Astrocyte of the spinal cord (primary cell): ENCODE data around the gene UNC5B.

Experiments used
- DNase-seq: peaks from one replicate; pipeline ENCODE4 v3.0.0; 2011; ENCODE audit warnings: low read depth, low spot score
- H3K4me3 ChIP-seq: 2 replicates; pipeline ENCODE4 v1.5.1; 2011; ENCODE audit warnings: low read depth, mild to moderate bottlenecking, low read length, moderate library complexity
- in situ Hi-C: cut with HindIII; loops from 2 replicates; pipeline ENCODE4 v1.10.0; 2017; ENCODE audit warnings: low sequenced_read_pairs
- TF ChIP-seq, protein P1 (sequence below): IDR thresholded peaks from 2 replicates; pipeline ENCODE4 v1.5.1; 2012; ENCODE audit warnings: low read depth, mild to moderate bottlenecking, low read length, inconsistent platforms

The UNC5B gene

DNA sequence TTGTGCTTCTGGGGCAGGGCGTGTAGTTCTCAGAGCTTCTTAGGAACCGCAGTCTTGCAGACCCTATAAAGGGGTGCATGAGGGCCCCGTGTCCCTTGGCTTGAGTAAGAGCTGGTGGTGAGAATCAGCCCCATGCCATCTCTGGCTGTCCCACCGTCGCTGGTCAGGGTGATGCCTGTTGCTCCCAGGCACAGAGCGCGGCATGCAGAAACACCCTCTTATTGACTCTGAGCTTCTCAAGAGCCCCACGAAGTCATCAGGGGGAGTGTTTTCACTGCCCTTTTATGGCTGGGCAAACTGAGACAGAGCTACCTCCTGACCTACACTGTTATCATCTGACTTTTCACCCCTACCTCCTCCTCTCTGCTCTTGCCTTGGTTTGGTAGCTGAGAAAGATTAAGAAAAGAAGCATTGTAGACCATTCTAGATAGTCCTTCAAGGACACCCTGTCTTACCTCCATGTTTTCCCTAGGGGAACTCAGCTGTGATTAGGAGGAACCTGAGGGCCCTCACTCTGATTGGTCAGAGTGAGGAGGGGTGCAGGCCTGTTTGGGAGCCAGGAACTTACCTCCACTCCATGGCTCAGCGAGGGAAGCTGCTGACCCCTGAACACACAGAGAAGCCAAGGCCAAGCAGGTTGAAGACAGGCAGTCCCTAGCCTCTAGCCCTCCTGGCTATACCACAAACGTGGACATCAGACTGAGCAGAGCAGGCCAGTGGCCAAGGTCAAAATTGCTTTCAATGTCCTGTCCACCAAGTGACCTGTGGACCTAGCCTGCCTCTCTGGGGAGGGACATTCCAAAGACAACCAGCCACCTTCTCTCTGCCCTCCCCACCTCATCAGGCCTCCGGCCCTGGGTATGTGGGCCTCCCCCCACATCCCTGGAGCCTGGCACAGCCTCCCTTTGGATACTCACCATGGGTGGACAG, 17.6 kb downstream of the UNC5B start:
- no peak for DNase-seq
- in situ Hi-C loops, result no loop called here
- H3K4me3 ChIP-seq, result no peak overlapping the region
- TF ChIP-seq, protein P1, sequence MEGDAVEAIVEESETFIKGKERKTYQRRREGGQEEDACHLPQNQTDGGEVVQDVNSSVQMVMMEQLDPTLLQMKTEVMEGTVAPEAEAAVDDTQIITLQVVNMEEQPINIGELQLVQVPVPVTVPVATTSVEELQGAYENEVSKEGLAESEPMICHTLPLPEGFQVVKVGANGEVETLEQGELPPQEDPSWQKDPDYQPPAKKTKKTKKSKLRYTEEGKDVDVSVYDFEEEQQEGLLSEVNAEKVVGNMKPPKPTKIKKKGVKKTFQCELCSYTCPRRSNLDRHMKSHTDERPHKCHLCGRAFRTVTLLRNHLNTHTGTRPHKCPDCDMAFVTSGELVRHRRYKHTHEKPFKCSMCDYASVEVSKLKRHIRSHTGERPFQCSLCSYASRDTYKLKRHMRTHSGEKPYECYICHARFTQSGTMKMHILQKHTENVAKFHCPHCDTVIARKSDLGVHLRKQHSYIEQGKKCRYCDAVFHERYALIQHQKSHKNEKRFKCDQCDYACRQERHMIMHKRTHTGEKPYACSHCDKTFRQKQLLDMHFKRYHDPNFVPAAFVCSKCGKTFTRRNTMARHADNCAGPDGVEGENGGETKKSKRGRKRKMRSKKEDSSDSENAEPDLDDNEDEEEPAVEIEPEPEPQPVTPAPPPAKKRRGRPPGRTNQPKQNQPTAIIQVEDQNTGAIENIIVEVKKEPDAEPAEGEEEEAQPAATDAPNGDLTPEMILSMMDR, result no peak

DNA sequence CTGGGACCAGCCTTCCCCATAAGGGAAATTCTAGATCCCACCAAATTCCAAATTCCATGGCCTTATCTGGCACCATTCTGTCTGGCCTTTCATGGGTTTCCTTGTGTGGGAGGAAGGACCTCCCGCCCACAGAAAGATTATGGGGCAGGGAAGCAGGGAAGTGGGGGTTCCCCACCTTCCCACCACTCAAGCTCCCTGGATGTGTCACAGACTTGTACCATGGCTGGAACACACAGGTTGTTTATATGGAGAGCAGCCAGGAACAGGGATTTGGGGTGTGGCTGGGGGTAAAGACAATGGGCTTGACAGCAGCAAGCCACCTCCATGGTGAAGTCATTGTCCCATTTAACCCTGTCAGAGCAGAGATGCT, 18.3 kb downstream of the UNC5B start:
- no peak for DNase-seq
- no peak overlapping the region for H3K4me3 ChIP-seq
- in situ Hi-C loops, result no loop called here
- TF ChIP-seq, protein P1, result no peak

DNA sequence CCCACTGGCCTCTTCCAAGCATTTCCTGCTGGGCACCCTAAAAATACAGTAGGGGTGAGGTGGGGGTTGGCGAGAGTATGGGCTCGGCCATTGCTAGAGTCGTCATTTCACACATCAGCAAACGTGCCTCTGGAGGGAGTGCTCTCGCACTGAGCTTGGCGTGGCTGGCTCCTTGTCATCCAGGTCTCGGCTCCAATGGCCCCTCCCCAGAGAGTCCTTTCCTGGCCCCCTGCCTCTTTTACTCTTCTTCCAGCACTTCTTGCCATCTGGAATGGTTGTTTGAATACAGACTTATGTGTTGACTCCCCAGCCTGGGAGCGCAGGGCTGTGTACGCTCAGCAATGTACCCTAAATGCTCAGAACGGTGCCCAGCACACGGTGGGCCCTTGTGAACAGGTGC, 18.8 kb downstream of the UNC5B start:
- in situ Hi-C loops, result no loop called here
- no peak for DNase-seq
- no peak overlapping the region for H3K4me3 ChIP-seq
- TF ChIP-seq, protein P1, result no peak

DNA sequence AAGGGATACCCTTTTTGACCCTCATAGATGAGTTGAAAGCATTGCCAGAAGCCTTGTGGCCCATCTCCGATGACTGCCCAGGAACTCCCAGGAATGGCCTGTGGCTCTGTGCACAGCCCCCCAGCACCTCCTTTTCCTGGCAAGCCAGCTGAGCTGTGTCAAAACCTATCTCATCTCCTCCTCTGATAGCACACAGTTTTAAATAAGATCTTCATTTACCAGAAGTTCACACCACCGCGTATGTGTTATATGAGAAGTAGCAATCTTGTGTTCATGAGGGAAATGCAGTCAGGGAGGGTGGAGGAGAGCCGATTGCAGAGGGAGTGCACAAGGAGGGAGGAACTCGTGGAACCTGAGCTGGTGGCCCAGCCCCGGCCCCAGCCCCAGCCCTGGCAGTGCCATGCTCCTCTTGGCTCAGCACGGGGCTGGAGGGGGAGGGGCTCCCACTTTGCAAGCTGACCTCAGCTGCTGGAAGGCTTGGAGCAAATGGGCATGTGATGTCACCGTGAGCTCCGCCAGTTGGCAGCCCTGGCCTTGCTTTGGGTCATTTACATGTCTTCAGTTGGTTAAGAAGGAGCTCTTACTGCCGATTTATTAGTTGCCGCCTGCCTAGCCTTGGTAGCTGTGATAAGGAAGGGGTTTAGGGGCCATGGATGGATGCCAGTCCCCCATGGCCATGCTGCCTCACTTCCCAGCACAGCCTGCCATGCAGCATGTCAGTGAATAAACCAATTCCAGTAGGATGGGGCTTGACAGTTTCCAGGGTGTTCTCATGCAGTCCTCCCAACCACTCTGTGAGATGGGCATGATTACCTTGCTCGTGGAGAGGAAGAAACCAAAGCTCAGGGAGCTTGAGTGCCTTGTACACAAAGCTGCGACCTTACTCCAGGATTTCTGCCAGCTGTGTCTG, 20.0 kb downstream of the UNC5B start:
- TF ChIP-seq, protein P1, result no peak
- H3K4me3 ChIP-seq, result no peak overlapping the region
- in situ Hi-C loops, result no loop called here

DNA sequence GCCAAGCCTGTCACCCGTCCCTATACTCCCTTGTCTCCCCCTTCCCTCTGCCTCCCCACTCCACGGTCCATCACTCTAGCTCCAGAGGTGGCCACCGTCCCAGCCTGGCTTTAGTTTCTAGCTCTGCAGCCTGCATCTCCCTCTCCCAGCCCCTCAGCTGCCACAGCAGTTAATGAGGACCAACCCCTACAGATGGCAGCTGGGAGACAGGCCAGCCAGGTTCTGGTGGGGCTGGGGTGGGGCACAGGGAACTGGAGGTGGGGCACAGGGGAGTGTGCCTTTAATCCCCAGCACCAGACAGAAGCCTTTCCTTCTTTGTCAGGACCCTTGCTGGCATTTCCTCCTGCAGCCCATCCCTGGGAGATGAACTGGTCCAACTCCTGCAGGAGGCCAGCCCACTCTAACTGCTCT, 21.1 kb downstream of the UNC5B start:
- DNase-seq, result no peak
- no peak overlapping the region for H3K4me3 ChIP-seq
- in situ Hi-C loops, result no loop called here
- TF ChIP-seq, protein P1, result no peak

More for the DNA sequence above, 20.0 kb downstream of the UNC5B start:
- DNase-seq, result peak; percentile 52

DNA sequence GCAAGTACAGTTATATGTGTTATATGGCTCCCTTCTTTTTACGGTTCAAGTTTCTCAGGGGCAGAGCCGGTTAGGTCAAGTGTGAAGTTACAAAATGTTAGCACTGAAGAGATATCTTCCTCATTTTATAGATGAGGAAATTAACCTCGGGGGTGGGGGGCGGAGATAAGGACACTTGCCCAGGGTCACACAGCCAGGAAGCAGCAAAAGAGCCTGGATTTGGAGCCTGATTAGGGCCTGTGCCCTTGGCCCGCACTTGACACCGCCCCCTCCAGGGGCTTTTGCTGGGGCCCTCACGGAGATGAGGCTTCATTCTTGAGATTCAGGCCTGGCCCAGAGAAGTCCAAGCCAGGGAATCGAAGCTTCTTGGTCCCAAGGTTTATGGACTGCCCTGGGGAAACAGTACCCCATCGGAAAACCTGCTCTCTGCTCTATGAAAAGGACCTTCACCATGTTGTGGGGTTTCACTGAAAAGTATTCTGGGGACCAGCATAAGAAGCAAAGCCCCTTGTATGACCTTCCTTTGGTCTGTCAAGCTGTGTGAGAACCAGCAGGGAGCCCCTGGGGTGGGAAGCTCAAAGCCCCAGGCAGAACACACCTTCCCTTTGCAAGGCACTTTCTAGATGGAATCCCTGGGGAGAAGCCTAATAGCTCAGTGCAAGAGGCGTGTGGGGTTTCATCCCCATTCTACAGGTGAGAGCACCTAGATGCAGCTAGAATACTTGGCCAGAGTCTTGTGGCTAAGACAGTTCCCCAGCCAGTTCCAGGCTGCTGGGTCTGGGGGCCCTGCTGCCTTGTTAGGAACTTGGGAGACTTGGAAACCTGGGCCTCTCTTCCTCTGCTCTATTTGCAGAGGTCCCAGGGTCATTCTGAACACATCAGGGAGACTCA, 21.9 kb downstream of the UNC5B start:
- H3K4me3 ChIP-seq, result no peak overlapping the region
- no peak for DNase-seq
- TF ChIP-seq, protein P1, result no peak
- in situ Hi-C loops, result no loop called here
